Nephron progenitor cell (in vitro differentiated cells): Measurements from ENCODE around the gene ANKRD10.
"Not testable (repeated sequence)": the region's sequence is repeated elsewhere in the genome, so short reads cannot be mapped to it uniquely, and the experiment has no call there.

Experiments
- DNase-seq: peaks from one replicate; pipeline ENCODE4 v3.0.0; 2021
- H3K27ac Mint-ChIP-seq: 2 replicates; pipeline ENCODE4 v1.8.0; 2021; ENCODE audit warnings: mild to moderate bottlenecking, moderate library complexity, mixed read lengths
- H3K27me3 Mint-ChIP-seq: 2 replicates; pipeline ENCODE4 v1.8.0; 2021; ENCODE audit warnings: mild to moderate bottlenecking, low read depth, mixed read lengths; ENCODE audit not compliant: poor library complexity
- H3K36me3 Mint-ChIP-seq: 2 replicates; pipeline ENCODE4 v1.8.0; 2021; ENCODE audit warnings: low read depth, mixed read lengths
- H3K4me1 Mint-ChIP-seq: 2 replicates; pipeline ENCODE4 v1.8.0; 2021; ENCODE audit warnings: mixed read lengths
- H3K4me3 Mint-ChIP-seq: 2 replicates; pipeline ENCODE4 v1.8.0; 2021; ENCODE audit warnings: mild to moderate bottlenecking, moderate library complexity, mixed read lengths
- H3K9me3 Mint-ChIP-seq: 2 replicates; pipeline ENCODE4 v1.8.0; 2021; ENCODE audit warnings: mild to moderate bottlenecking, moderate library complexity, mixed read lengths
- TF ChIP-seq, protein P1 (sequence below): fragments of 200-600 bp; sonication (generic); IDR thresholded peaks from 2 replicates; pipeline ENCODE4 v1.5.0; 2021; ENCODE audit warnings: antibody characterized with exemption

The ANKRD10 gene

GRCh38 chr13:110845520-110845919 lies 69.3 kb downstream of the ANKRD10 start:
- Mint-ChIP-seq H3K9me3 (peaks cover 26% of the 10 kb centered on the region), H3K27me3 (peaks cover 6% of the 10 kb centered on the region), H3K36me3 (peaks cover 7% of the 10 kb centered on the region), H3K4me1 (peaks cover 18% of the 10 kb centered on the region), H3K27ac (no peak overlapping the region), H3K4me3 (no peak overlapping the region)
- TF ChIP-seq, protein P1, sequence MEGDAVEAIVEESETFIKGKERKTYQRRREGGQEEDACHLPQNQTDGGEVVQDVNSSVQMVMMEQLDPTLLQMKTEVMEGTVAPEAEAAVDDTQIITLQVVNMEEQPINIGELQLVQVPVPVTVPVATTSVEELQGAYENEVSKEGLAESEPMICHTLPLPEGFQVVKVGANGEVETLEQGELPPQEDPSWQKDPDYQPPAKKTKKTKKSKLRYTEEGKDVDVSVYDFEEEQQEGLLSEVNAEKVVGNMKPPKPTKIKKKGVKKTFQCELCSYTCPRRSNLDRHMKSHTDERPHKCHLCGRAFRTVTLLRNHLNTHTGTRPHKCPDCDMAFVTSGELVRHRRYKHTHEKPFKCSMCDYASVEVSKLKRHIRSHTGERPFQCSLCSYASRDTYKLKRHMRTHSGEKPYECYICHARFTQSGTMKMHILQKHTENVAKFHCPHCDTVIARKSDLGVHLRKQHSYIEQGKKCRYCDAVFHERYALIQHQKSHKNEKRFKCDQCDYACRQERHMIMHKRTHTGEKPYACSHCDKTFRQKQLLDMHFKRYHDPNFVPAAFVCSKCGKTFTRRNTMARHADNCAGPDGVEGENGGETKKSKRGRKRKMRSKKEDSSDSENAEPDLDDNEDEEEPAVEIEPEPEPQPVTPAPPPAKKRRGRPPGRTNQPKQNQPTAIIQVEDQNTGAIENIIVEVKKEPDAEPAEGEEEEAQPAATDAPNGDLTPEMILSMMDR, result no peak
- no peak for DNase-seq

DNA sequence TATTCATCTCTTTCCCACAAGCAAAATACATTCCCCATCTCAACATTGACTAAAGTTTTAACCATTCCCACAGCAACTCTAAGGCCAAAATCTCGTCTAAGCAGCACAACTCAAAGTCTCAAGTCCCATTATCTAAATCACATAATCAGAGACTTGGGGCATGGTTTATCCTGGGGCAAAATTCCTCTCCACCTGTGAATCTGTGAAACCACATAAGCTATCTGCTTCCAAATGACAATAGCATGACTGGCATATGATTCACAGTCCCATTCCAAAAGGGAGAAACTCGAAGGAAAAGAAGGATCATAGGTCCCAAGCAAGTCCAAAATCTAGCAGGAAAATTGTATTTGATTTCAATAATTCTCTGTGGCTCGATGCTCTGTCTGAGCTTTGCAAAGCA lies 73.0 kb downstream of the ANKRD10 start:
- Mint-ChIP-seq H3K27ac (no peak overlapping the region), H3K27me3 (peaks cover 14% of the 10 kb centered on the region), H3K9me3 (peaks cover 26% of the 10 kb centered on the region), H3K4me3 (no peak overlapping the region), H3K36me3 (peaks cover 7% of the 10 kb centered on the region), H3K4me1 (peaks cover 15% of the 10 kb centered on the region)
- TF ChIP-seq, protein P1, result no peak
- DNase-seq, result no peak

DNA sequence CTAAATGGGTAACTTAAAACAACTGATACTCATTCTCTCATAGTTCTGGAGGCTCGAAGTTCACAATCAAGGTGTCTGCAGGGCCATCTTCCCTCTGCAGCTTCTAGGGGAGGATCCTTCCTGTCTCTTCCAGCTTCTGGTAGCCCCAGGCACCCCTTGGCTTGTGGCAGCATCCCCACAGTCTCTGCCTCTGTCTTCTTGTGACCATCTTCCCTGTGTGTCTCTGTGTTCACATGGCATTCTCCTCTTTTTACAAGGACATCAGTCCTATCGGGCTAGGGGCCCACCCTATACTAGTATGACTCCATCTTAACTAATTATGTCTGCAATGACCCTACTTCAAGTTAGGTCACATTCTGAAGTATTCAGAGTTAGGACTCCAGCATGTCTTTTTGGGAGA lies 73.5 kb downstream of the ANKRD10 start:
- Mint-ChIP-seq H3K36me3 (peaks cover 7% of the 10 kb centered on the region), H3K4me1 (peaks cover 20% of the 10 kb centered on the region), H3K27me3 (peaks cover 14% of the 10 kb centered on the region), H3K4me3 (no peak overlapping the region), H3K9me3 (peaks cover 26% of the 10 kb centered on the region), H3K27ac (no peak overlapping the region)
- no peak for DNase-seq
- TF ChIP-seq, protein P1, result no peak

- peaks cover 26% of the 10 kb centered on the region for H3K9me3 Mint-ChIP-seq
- peaks cover 7% of the 10 kb centered on the region for H3K36me3 Mint-ChIP-seq
- no peak overlapping the region for H3K27ac Mint-ChIP-seq
- no peak for DNase-seq
- no peak overlapping the region for H3K4me3 Mint-ChIP-seq
- peaks cover 21% of the 10 kb centered on the region for H3K4me1 Mint-ChIP-seq
- TF ChIP-seq, protein P1, result no peak
- peaks cover 16% of the 10 kb centered on the region for H3K27me3 Mint-ChIP-seq
Measured at GRCh38 chr13:110838867-110839538, 75.9 kb downstream of the ANKRD10 start.

DNA sequence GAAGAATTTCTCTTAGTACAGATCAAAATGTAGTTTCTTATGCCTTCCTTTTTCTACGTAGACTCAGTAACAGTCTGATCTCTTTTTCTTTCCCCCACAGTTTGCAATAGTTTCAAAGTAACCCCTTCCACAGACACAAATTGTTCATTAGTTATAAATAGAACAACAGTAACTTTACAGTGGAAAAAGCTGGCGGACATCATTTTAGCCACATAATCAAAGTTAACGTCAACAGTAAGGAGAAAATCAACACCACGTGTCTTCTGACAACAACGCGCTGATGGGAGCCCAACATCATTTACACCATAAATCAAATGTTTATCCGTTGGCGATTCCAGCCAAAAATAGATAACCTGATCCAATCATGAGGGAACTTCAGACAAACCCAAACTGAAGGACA lies 76.8 kb downstream of the ANKRD10 start:
- Mint-ChIP-seq H3K27me3 (peaks cover 13% of the 10 kb centered on the region), H3K4me3 (no peak overlapping the region), H3K36me3 (peaks cover 7% of the 10 kb centered on the region), H3K9me3 (peaks cover 20% of the 10 kb centered on the region), H3K4me1 (peaks cover 21% of the 10 kb centered on the region), H3K27ac (no peak overlapping the region)
- TF ChIP-seq, protein P1, result no peak
- no peak for DNase-seq

GRCh38 chr13:110837397-110838061 lies 77.3 kb downstream of the ANKRD10 start:
- not testable (repeated sequence) for DNase-seq, H3K27ac Mint-ChIP-seq
- peaks cover 20% of the 10 kb centered on the region for H3K9me3 Mint-ChIP-seq

More at GRCh38 chr13:110837397-110838061, 77.3 kb downstream of the ANKRD10 start:
- H3K36me3 Mint-ChIP-seq, H3K4me3 Mint-ChIP-seq: not testable (repeated sequence)
- Mint-ChIP-seq H3K4me1 (peaks cover 23% of the 10 kb centered on the region), H3K27me3 (peaks cover 13% of the 10 kb centered on the region)
